IPS-15b (cell line): ENCODE data around the gene ALDH7A1.
A peak's percentile ranks its signal among the peaks of the same experiment; 100 is the strongest.
"Not testable (repeated sequence)": the region's sequence is repeated elsewhere in the genome, so short reads cannot be mapped to it uniquely, and the experiment has no call there.

ENCODE experiments used
- H3K27me3 ChIP-seq: one replicate; pipeline ENCODE4 v1.6.1; 2013; ENCODE audit warnings: low read length; ENCODE audit not compliant: control insufficient read depth, insufficient read depth
- H3K36me3 ChIP-seq: one replicate; pipeline ENCODE4 v1.6.1; 2013; ENCODE audit warnings: low read length; ENCODE audit not compliant: control insufficient read depth, insufficient read depth
- H3K4me1 ChIP-seq: one replicate; pipeline ENCODE4 v1.6.1; 2013; ENCODE audit warnings: mild to moderate bottlenecking, low read length; ENCODE audit not compliant: control insufficient read depth, insufficient read depth
- H3K4me3 ChIP-seq: one replicate; pipeline ENCODE4 v1.5.1; 2013; ENCODE audit warnings: low read depth, low read length
- H3K9ac ChIP-seq: one replicate; pipeline ENCODE4 v1.6.1; 2013; ENCODE audit warnings: low read depth, mild to moderate bottlenecking, low read length
- H3K9me3 ChIP-seq: one replicate; pipeline ENCODE4 v1.6.1; 2013; ENCODE audit warnings: mild to moderate bottlenecking, low read length; ENCODE audit not compliant: control insufficient read depth, insufficient read depth

ALDH7A1 gene

GRCh38 chr5:126594748-126595485 lies at the start of gene ALDH7A1:
TSS of gene ALDH7A1 (minus strand) at chr5:126595219. CDS start at chr5:126595198, 21 bp downstream.
- H3K36me3 ChIP-seq: no peaks in the 10 kb centered on the region
- H3K27me3 ChIP-seq: no peaks in the 10 kb centered on the region
- H3K4me3 ChIP-seq: peak within 1 kb of the TSS; percentile 92
- peaks cover 11% of the 10 kb centered on the region for H3K4me1 ChIP-seq
- H3K9ac ChIP-seq: peak within 1 kb of the TSS; percentile 91
- no peaks in the 10 kb centered on the region for H3K9me3 ChIP-seq

DNA sequence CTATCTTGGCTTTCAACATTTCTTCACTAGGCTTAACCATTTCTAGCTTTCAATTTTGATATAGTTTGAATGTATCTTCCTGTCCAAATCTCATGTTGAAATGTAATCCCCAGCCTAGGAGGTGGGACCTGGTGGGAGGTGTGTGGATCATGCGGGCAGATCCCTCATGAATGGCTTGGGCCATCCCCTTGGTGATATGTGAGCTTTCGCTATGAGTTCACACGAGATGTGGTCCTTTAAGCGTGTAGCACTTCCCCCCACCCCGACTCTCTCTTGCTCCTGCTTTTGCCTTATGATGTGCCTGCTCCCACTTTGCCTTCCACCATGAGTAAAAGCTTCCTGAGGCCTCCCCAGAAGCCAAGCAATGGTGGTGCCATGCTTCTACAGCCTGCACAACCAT lies 46.4 kb upstream of the ALDH7A1 start:
- H3K36me3 ChIP-seq: no peaks in the 10 kb centered on the region
- no peaks in the 10 kb centered on the region for H3K4me1 ChIP-seq
- H3K4me3 ChIP-seq: no peak overlapping the region
- no peaks in the 10 kb centered on the region for H3K9me3 ChIP-seq
- no peak overlapping the region for H3K9ac ChIP-seq
- no peaks in the 10 kb centered on the region for H3K27me3 ChIP-seq

DNA sequence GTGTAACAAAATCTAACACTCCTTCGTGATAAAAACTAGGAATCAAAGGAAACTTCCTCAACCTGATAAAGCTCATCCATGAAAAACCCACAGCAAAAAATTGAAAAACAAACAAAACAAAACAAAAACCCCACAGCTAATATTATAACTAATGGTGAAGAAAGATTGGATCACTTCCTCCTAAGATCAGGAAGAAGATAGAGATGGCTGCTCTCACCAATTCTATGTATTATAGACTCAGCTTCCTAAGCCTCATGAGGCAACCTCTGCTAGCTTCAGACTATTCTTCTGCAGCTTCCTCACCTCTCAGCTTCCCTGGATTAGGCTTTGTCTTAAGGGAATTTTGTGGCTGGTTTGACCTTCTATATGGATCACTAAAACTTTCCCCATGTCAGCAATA lies 45.8 kb upstream of the ALDH7A1 start:
- Histone ChIP-seq H3K4me1 (no peaks in the 10 kb centered on the region), H3K9ac (no peak overlapping the region), H3K36me3 (no peaks in the 10 kb centered on the region), H3K9me3 (no peaks in the 10 kb centered on the region), H3K27me3 (no peaks in the 10 kb centered on the region), H3K4me3 (no peak overlapping the region)

DNA sequence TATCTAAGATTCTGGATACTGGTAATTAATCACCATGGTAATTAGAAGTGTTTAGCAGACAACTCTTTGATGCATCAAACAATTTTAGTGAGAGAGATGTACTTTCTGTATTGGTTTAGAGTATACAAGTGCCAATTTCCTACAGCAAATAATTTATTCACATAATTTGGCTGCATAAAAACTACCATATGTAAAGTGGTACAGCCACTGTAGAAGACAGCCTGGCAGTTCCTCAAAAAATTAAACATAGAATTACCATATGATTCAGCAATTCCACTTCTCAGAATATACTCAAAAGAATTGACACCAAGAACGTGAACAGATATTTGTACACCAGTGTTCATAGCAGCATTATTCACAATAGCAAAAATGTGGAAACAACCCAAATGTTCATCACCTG lies 41.9 kb upstream of the ALDH7A1 start:
- Histone ChIP-seq H3K4me3 (no peak overlapping the region), H3K36me3 (no peaks in the 10 kb centered on the region)

GRCh38 chr5:126635585-126635984 lies 40.6 kb upstream of the ALDH7A1 start:
- Histone ChIP-seq H3K4me1 (no peaks in the 10 kb centered on the region), H3K9ac (no peak overlapping the region), H3K4me3 (no peak overlapping the region), H3K36me3 (no peaks in the 10 kb centered on the region), H3K27me3 (no peaks in the 10 kb centered on the region), H3K9me3 (no peaks in the 10 kb centered on the region)

More for the DNA sequence above, 41.9 kb upstream of the ALDH7A1 start:
- no peaks in the 10 kb centered on the region for H3K27me3 ChIP-seq
- H3K9me3 ChIP-seq: no peaks in the 10 kb centered on the region
- H3K4me1 ChIP-seq: no peaks in the 10 kb centered on the region
- H3K9ac ChIP-seq: no peak overlapping the region

DNA sequence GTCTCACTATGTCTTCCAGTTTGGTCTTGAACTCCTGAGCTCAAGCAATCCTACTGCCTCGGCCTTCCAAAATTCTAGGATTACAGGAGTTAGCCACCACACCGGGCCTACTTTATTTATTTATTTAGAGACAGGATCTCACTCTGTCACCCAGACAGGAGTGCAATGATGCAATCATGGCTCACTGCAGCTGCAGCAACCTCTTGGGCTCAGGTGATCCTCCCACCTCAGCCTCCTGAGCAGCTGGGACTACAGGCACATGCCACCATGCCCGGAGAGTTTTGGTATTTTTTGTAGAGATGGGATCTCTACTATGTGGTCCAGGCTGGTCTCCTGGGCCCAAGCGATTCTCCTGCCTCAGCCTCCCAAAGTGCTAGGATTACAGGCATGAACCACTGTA lies 38.5 kb upstream of the ALDH7A1 start:
- Histone ChIP-seq H3K4me1 (no peaks in the 10 kb centered on the region), H3K9ac (no peak overlapping the region), H3K9me3 (no peaks in the 10 kb centered on the region), H3K27me3 (no peaks in the 10 kb centered on the region), H3K4me3 (no peak overlapping the region), H3K36me3 (no peaks in the 10 kb centered on the region)

DNA sequence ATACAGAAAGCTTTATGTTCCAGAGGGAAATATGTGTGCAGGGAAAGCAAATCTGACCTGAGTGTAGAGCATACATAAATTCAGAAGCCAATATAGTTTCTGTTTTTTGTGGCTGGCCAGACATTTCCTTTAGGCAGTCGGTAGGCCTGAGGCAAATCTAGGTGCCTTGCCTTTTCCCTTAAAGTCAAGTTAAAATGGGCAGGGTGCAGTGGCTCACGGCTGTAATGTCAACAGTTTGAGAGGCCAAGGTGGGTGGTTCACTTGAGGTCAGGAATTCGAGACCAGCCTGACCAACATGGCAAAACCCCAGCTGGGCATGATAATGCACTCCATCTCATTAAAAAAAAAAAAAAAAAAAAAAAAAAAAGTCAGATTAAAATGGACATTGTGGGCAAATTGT lies 36.9 kb upstream of the ALDH7A1 start:
- no peaks in the 10 kb centered on the region for H3K9me3 ChIP-seq
- no peak overlapping the region for H3K9ac ChIP-seq
- no peaks in the 10 kb centered on the region for H3K36me3 ChIP-seq
- H3K27me3 ChIP-seq: no peaks in the 10 kb centered on the region
- H3K4me3 ChIP-seq: no peak overlapping the region
- H3K4me1 ChIP-seq: no peaks in the 10 kb centered on the region

DNA sequence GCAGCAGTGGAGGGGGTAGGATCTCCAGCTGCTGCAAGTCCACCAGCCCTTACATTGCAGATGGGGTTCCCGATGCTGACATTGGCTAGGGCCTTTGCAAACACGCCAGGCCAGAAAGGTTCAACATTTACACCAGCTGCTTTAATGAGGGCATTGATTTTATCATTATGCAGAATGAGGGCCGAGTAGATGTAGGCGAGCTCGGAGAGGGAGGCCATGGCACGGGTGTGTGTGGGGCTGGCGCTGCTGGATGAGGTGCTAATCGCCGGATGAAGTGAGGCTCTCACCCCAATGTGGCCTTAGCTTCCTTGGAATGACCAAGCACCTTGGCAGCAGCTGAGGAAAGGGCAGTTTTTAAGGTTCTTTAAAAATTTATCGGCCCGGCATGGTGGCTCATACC lies 33.1 kb upstream of the ALDH7A1 start:
- Histone ChIP-seq H3K36me3 (peaks cover 4% of the 10 kb centered on the region), H3K27me3 (no peaks in the 10 kb centered on the region), H3K4me3 (no peak overlapping the region), H3K9ac (no peak overlapping the region), H3K9me3 (no peaks in the 10 kb centered on the region), H3K4me1 (no peaks in the 10 kb centered on the region)

- Histone ChIP-seq H3K27me3 (no peaks in the 10 kb centered on the region), H3K9me3 (no peaks in the 10 kb centered on the region), H3K36me3 (peaks cover 12% of the 10 kb centered on the region), H3K4me1 (no peaks in the 10 kb centered on the region), H3K4me3 (no peak overlapping the region), H3K9ac (no peak overlapping the region)
Observed at GRCh38 chr5:126624534-126624933, 29.5 kb upstream of the ALDH7A1 start.

DNA sequence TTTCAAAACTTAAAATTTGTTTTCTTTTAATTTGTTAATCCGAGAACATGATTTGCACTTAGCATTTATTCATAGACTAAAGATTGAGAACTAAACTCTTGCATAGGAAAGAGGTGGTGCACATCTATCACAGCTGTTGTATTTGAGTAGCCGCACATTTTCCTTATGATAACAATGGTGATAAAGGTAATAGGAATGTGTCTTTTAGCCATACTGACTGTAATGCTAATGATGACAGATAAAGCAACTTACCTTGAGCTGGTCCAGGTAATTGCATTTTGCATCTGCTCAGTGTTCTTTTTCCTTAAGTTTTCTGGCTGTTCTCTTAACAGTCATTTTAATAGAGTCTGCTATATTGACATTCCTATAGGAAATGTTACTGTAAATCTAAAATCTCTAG lies 24.8 kb upstream of the ALDH7A1 start:
- H3K27me3 ChIP-seq: no peaks in the 10 kb centered on the region
- H3K36me3 ChIP-seq: peaks cover 26% of the 10 kb centered on the region
- H3K9ac ChIP-seq: no peak overlapping the region
- H3K4me3 ChIP-seq: no peak overlapping the region
- H3K9me3 ChIP-seq: no peaks in the 10 kb centered on the region
- no peaks in the 10 kb centered on the region for H3K4me1 ChIP-seq

GRCh38 chr5:126617603-126618002 lies 22.6 kb upstream of the ALDH7A1 start:
- not testable (repeated sequence) for H3K4me1 ChIP-seq, H3K9ac ChIP-seq, H3K9me3 ChIP-seq, H3K4me3 ChIP-seq, H3K27me3 ChIP-seq
- peaks cover 25% of the 10 kb centered on the region for H3K36me3 ChIP-seq

DNA sequence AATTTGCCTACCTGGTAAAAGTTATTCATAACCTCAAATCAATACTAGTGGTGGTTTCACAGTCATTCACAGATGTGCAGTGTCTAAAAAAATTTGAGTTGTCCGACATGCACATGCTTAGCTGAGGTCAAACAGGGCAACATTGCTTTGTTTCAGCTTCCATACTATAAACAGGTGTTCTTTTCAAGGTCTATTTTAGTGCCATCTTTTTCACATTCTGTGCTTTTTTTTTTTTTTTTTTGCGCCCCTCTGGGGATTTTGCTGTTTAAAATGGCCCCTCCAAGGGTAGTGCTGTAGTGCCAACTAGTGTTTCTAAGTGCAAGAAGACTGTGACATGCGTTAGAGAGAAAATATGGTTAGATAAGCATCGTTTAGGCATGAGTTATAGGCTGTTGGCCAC lies 20.3 kb upstream of the ALDH7A1 start:
- Histone ChIP-seq H3K36me3 (peaks cover 21% of the 10 kb centered on the region), H3K4me1 (no peaks in the 10 kb centered on the region), H3K9ac (no peak overlapping the region), H3K27me3 (no peaks in the 10 kb centered on the region), H3K9me3 (no peaks in the 10 kb centered on the region), H3K4me3 (no peak overlapping the region)
